ENCODE results near the gene PRAMEF18. TPM values are rescaled to one million over a fixed set of nuclear protein-coding genes. Genes with fewer than 3 reads are reported as not detected.
"Not testable (repeated sequence)": the region's sequence is repeated elsewhere in the genome, so short reads cannot be mapped to it uniquely, and the experiment has no call there.

PRAMEF18 gene
- total RNA-seq, 1 experiment from 2014 or later: not detected

DNA sequence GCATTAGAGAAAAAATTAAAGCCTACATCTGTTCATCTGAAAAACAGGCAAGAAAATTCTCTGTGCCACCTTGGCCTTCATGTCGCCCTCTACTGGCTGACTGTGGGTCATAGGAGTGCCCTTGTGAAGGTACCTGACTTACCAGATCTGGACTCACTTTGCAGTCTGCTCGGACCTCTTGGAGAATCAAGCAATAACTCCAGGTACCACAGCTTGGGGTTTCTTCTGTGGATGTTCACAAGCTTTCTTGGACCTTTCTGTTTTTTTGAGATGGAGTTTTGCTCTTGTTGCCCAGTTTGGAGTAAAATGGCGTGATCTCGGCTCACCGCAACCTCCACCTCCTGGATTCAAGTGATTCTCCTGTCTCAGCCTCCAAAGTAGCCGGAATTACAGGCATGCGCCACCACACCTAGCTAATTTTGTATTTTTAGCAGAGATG is 2.4 kb upstream of the PRAMEF18 start:
- no peak overlapping the region for H3K56ac ChIP-seq (ENCODE audit: insufficient read length, low read depth, low read length)
- H3K9me3 ChIP-seq (ENCODE audit: control insufficient read depth, low read depth, low read length): peaks cover 82% of the 10 kb centered on the region
- Mint-ChIP-seq H3K4me1 (no peaks in the 10 kb centered on the region), H3K36me3 (ENCODE audit: insufficient read depth in 1 of 3, low read depth in 3 of 3) (peaks cover 9 to 55% (median 26%) of the 10 kb centered on the region in 3 experiments), H3K4me3 (no peak overlapping the region), H3K27me3 (ENCODE audit: low read depth) (peaks cover 2% of the 10 kb centered on the region), H3K27ac (no peak overlapping the region), H3K9me3 (peaks cover 78 to 84% of the 10 kb centered on the region in 2 experiments)
- no peak overlapping the region for H3K9ac ChIP-seq (ENCODE audit: extremely low read depth, insufficient read length, low read length)
- H2BK5ac ChIP-seq (ENCODE audit: insufficient read length, low read length): no peak overlapping the region
- no peak overlapping the region for H3K23ac ChIP-seq (ENCODE audit: insufficient read length, low read depth, low read length)
- no peak for DNase-seq
- H3K4me1 ChIP-seq (ENCODE audit: insufficient read depth, low read length): no peaks in the 10 kb centered on the region
- H4K8ac ChIP-seq (replicated peaks; ENCODE audit: insufficient read length, low read depth, low read length): no peak overlapping the region
- H2BK15ac ChIP-seq (ENCODE audit: low read depth, low read length): no peak overlapping the region
- H2AK5ac ChIP-seq (ENCODE audit: insufficient read length, low read length): no peak overlapping the region
- H2BK12ac ChIP-seq (ENCODE audit: insufficient read length, low read depth, low read length): no peak overlapping the region
- no CpG with 5 or more reads among the region's 7 CpGs for WGBS (ENCODE audit: extremely low coverage, insufficient read length, low lambda C conversion rate)
- no peaks in the 10 kb centered on the region for H3K79me1 ChIP-seq (ENCODE audit: insufficient read depth, low read depth, low read length, poor library complexity, severe bottlenecking)
- H2AFZ ChIP-seq (ENCODE audit: low read length): no peak overlapping the region
- no peak overlapping the region for H3T11ph ChIP-seq (ENCODE audit: low read length)
- no peak overlapping the region for H4K5ac ChIP-seq (ENCODE audit: insufficient read length, low read depth, low read length)
- H3K14ac ChIP-seq (ENCODE audit: insufficient read depth, low read length): no peak overlapping the region
- no peaks in the 10 kb centered on the region for H3K23me2 ChIP-seq (ENCODE audit: insufficient read length, low read depth, low read length, poor library complexity, severe bottlenecking)
- no peak overlapping the region for H2BK120ac ChIP-seq (ENCODE audit: low read depth, low read length, poor library complexity, severe bottlenecking)
- H4K20me1 ChIP-seq (ENCODE audit: control insufficient read depth, insufficient read depth, insufficient read length): no peaks in the 10 kb centered on the region
- no peaks in the 10 kb centered on the region for H3K79me2 ChIP-seq (ENCODE audit: insufficient read depth, low read length)
- H3K27ac ChIP-seq (ENCODE audit: insufficient read length, low read depth, low read length): no peak overlapping the region
- TF ChIP-seq, protein P1, sequence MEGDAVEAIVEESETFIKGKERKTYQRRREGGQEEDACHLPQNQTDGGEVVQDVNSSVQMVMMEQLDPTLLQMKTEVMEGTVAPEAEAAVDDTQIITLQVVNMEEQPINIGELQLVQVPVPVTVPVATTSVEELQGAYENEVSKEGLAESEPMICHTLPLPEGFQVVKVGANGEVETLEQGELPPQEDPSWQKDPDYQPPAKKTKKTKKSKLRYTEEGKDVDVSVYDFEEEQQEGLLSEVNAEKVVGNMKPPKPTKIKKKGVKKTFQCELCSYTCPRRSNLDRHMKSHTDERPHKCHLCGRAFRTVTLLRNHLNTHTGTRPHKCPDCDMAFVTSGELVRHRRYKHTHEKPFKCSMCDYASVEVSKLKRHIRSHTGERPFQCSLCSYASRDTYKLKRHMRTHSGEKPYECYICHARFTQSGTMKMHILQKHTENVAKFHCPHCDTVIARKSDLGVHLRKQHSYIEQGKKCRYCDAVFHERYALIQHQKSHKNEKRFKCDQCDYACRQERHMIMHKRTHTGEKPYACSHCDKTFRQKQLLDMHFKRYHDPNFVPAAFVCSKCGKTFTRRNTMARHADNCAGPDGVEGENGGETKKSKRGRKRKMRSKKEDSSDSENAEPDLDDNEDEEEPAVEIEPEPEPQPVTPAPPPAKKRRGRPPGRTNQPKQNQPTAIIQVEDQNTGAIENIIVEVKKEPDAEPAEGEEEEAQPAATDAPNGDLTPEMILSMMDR (conservative IDR thresholded peaks at IDR 0.05): peak; percentile 30; the same call in 2 of the 3 replicates
- H3K4me2 ChIP-seq (ENCODE audit: insufficient read depth, insufficient read length, low read length): no peak overlapping the region
- no peak overlapping the region for H3K4ac ChIP-seq (ENCODE audit: low read depth, low read length)
- H3K18ac ChIP-seq (ENCODE audit: insufficient read length, low read depth, low read length): no peak overlapping the region
- no peak overlapping the region for H2BK20ac ChIP-seq (ENCODE audit: low read depth, low read length, poor library complexity, severe bottlenecking)
- no peaks in the 10 kb centered on the region for H3K27me3 ChIP-seq (ENCODE audit: insufficient read depth, low read length)
- no peak overlapping the region for H4K91ac ChIP-seq (ENCODE audit: insufficient read length, low read depth, low read length)

DNA sequence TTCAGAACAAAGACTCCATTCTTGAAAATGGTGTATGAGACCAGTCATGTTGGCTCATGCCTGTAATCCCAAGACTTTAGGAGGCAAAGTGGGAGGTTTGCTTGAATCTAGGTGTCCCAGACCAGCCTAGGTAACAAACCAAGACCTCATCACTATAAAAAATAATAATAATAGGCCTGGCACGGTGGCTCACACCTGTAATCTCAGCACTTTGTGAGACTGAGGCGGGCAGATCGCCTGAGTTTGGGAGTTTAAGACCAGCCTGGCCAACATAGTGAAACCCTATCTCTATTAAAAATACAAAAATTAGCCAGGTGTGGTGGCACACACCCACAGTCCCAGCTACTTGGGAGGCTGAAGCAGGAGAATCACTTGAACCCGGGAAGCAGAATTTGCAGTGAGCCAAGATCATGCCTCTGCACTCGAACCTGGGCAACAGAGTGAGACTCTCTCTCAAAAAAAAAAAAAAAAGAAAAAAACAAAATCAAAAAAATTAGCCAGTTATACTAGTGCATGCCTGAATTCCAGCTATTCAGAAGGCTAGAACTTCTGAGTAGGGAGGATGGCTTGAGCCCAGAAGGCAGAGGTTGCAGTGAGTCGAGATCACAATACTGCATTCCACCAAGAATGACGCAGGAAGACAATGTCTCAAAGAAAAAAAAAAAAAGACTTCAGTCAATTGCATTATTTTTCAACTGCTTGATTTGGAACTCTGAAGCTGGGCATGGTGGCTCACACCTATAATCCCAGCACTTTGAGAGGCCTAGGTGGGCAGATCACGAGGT is 1.5 kb upstream of the PRAMEF18 start:
- not testable (repeated sequence) for H4K91ac ChIP-seq (ENCODE audit: insufficient read length, low read depth, low read length); H2BK20ac ChIP-seq (ENCODE audit: low read depth, low read length, poor library complexity, severe bottlenecking); DNase-seq; H3K18ac ChIP-seq (ENCODE audit: insufficient read length, low read depth, low read length); H3K4me3 Mint-ChIP-seq; H3K27ac Mint-ChIP-seq; H4K8ac ChIP-seq (replicated peaks; ENCODE audit: insufficient read length, low read depth, low read length); H3K27me3 Mint-ChIP-seq (ENCODE audit: low read depth); H2BK120ac ChIP-seq (ENCODE audit: low read depth, low read length, poor library complexity, severe bottlenecking); H3K4me2 ChIP-seq (ENCODE audit: insufficient read depth, insufficient read length, low read length); H2BK5ac ChIP-seq (ENCODE audit: insufficient read length, low read length); H3K4ac ChIP-seq (ENCODE audit: low read depth, low read length); H2AFZ ChIP-seq (ENCODE audit: low read length); H3K27me3 ChIP-seq (ENCODE audit: insufficient read depth, low read length); H3K23me2 ChIP-seq (ENCODE audit: insufficient read length, low read depth, low read length, poor library complexity, severe bottlenecking); H3K56ac ChIP-seq (ENCODE audit: insufficient read length, low read depth, low read length); H2AK5ac ChIP-seq (ENCODE audit: insufficient read length, low read length); H4K20me1 ChIP-seq (ENCODE audit: control insufficient read depth, insufficient read depth, insufficient read length); H4K5ac ChIP-seq (ENCODE audit: insufficient read length, low read depth, low read length); H2BK12ac ChIP-seq (ENCODE audit: insufficient read length, low read depth, low read length); H3K79me2 ChIP-seq (ENCODE audit: insufficient read depth, low read length); H3K14ac ChIP-seq (ENCODE audit: insufficient read depth, low read length); H2BK15ac ChIP-seq (ENCODE audit: low read depth, low read length); H3K4me1 Mint-ChIP-seq; H3K79me1 ChIP-seq (ENCODE audit: insufficient read depth, low read depth, low read length, poor library complexity, severe bottlenecking); H3K27ac ChIP-seq (ENCODE audit: insufficient read length, low read depth, low read length); H3T11ph ChIP-seq (ENCODE audit: low read length); H3K4me1 ChIP-seq (ENCODE audit: insufficient read depth, low read length); H3K9ac ChIP-seq (ENCODE audit: extremely low read depth, insufficient read length, low read length); H3K23ac ChIP-seq (ENCODE audit: insufficient read length, low read depth, low read length)
- H3K36me3 Mint-ChIP-seq (ENCODE audit: insufficient read depth in 1 of 3, low read depth in 3 of 3): peaks cover 9 to 48% (median 26%) of the 10 kb centered on the region in 3 experiments
- WGBS (ENCODE audit: extremely low coverage, insufficient read length, low lambda C conversion rate): no CpG with 5 or more reads among the region's 8 CpGs
- H3K9me3 ChIP-seq (ENCODE audit: control insufficient read depth, low read depth, low read length): peaks cover 73% of the 10 kb centered on the region
- peaks cover 70 to 75% of the 10 kb centered on the region in 2 experiments for H3K9me3 Mint-ChIP-seq

Data from H9 (cell line).